ENCODE measurements around the gene ERCC3.

ERCC3 gene

GRCh38 chr2:127293748-127294562 lies at the start of gene ERCC3:
ERCC3 (minus strand) TSS chr2:127294144; CDS start chr2:127294081, 63 bp downstream.
- DNase-seq: peak; percentile 83

GRCh38 chr2:127343277-127343676 lies 49.3 kb upstream of the ERCC3 start:
- no peak for DNase-seq

GRCh38 chr2:127342101-127342500 lies 48.2 kb upstream of the ERCC3 start:
- no peak for DNase-seq

DNA sequence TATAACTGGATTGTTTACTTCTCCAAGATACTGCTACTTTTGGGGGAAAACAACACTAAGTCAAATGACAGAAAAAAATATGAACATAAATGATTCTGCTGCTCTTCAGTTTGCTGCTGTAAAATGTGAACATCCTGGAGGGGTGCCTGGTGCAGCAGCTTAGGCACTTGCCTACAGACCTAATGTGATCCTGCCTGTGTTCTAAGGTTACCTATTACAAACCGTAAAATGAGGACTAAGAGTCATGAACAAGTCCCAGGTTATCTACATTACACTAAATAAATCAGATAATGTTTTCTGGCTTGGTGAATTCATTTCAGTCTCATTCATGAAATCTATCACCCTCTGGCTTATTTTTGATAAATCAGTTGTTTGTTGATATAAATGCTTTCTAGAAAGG lies 38.4 kb upstream of the ERCC3 start:
- no peak for DNase-seq

DNA sequence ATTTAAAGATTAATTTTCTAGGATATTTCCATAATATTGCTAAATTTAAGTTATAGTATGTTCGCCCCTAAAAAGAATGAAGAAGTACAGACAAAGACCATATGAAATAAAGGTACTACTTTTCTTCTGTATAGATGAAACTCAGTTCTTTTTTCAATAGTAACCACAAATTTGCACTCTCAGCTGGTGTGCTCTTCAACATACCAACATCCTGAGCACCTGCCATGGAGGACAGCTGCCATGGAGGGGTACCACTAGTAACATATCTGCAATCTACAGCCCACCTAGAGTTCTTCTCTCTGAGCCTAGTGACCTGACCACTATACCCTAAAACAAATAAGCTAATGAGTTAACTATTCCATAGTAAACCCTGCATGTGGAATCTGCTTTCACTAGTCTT lies 36.8 kb upstream of the ERCC3 start:
- DNase-seq: no peak

DNA sequence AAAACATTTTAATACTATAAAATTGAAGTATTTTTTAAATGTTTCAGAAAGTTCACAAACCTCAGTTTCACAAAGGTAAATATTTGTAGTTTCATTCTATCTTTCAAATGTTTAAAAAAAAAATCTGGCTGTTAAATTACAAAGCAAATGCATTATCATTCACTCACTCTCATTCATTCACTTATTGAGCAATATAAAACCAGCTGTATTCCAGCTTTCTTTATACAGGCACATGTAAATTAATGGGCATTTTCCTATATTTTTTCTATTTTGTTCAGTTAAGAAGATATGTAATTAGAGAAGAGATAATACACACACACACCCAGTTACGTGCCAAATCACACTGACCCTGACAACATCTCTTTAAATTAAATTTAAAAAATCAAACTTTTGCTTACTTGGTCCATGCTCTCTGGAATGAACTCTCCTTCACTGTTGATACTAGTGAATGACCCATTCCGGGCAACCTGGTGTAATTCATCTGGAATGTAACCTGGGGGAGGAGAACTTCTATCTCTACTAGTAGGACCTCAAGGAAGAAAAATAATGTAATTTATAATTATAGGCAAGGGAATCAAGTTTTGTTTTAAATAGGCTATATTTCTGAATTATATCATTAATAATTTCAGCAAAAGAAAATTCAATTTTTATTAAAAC lies 32.5 kb upstream of the ERCC3 start:
- DNase-seq: no peak

DNA sequence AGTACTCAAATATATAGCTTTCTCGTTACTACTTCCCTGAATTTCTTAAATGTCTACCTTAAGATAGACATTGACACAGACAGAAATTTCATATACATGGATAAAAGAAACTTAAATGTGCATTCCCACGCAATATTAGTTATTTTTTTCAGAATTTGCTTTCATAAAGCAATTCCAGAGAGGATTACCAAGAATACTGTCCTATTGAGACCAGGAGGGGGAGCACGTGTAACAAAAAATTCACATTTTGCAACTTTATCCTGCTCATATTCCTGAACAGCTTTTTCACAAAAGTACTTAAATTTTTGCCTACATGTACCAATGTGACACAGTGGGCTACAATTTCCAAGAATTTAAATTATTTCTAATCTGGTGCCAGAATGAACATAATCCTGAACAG lies 30.7 kb upstream of the ERCC3 start:
- no peak for DNase-seq

GRCh38 chr2:127321303-127321702 lies 27.4 kb upstream of the ERCC3 start:
- no peak for DNase-seq

GRCh38 chr2:127320586-127321275 lies 26.8 kb upstream of the ERCC3 start:
- DNase-seq: no peak

DNA sequence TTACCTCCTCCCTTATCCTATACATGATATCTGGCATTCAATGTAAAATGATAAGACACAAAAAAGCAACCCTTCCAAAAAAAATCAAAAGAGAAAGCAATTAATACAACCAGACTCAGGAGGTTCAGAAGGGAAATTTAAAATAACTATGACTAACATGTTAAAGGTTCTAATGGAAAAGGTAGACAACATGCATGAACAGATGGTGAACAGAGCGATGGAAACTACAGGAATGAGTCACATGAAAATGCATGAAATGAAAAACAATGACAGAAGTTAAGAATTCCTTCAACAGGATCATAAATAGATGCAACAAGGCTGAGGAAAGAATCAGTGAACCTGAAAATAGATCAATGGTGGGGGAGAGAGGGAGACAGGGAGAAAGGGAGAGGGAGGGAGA lies 26.1 kb upstream of the ERCC3 start:
- no peak for DNase-seq

GRCh38 chr2:127314193-127314988 lies 20.4 kb upstream of the ERCC3 start:
- no peak for DNase-seq

DNA sequence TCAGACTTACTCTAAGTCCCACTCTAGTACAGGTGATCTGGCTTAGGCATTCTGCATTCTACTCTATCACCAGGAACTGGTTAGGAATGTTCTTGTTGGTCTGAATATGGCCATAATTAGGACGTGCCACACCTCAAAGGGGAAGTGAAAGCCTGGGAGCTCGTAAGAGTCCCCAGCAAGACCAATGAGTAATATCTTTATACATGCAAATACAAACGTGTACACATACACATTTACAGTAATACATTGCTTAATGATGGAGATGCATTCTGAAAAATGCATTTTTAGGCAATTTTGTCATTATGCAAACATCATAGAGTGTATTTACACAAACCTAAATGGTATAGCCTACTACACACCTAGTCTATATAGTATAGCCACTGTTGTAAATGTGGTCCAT lies 19.5 kb upstream of the ERCC3 start:
- DNase-seq: no peak

DNA sequence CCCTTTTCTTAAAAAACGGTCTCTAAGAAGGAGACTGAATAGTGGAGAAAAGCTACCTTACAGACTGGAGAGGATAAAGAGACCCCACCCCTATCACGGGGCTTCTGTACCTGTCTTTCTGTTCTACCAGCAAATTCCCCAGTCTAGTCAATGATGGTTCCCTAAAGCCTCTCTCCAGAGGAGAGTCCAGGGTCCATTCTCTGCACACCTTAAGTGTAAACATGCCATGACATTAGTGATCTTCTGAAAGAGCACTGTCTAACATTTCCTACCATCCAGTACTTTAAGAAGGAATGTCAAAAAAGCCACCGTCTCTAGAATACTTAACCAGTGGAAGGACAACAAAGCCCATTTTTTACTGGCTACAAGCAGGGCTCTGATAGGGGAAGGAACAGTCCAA lies 17.0 kb upstream of the ERCC3 start:
- no peak for DNase-seq

DNA sequence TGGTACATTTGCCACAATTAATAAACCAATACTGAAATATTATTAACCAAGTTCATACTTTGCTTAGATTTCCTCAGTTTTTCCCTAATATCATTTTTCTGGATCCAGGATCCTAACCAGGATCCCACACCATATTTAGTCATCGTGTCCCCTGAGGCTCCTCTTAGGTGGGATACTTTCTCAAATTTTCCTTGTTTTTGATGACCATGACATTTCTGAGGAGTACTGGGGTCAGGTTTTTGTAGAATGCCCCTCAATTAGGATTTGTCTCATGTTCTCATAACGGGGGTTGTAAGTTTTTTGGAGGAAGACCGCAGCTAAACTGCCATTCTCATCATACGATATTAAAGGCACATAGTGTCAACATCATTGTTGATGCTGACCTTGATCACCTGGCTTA lies 15.5 kb upstream of the ERCC3 start:
- DNase-seq: no peak

GRCh38 chr2:127308586-127309138 lies 14.7 kb upstream of the ERCC3 start:
- DNase-seq: no peak

GRCh38 chr2:127305990-127306585 lies 12.1 kb upstream of the ERCC3 start:
- DNase-seq: no peak

- DNase-seq: no peak
These were observed 8.2 kb upstream of the ERCC3 start for GRCh38 chr2:127302168-127302567.

- DNase-seq: no peak
These were observed 577 bp downstream of the ERCC3 start for GRCh38 chr2:127293386-127293747.

DNA sequence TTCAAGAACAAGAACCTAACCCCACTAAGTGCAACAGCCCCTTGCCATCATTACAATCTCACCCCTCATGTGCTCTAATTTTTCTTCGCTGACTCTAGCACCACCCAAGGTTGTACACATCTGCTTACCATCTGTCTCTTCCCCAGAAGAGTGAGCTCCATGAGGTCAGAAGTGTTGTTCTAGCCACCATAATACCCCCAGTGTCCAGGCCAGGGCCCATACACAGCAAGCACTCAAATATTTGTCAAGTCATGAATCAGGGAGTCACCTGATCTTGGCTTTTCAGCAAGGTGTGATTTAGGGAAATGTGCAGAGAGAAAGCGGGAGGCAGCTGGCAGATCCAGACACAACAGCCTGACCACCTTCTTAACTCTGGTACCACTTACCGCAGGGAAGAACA lies 5.7 kb downstream of the ERCC3 start:
- no peak for DNase-seq

DNA sequence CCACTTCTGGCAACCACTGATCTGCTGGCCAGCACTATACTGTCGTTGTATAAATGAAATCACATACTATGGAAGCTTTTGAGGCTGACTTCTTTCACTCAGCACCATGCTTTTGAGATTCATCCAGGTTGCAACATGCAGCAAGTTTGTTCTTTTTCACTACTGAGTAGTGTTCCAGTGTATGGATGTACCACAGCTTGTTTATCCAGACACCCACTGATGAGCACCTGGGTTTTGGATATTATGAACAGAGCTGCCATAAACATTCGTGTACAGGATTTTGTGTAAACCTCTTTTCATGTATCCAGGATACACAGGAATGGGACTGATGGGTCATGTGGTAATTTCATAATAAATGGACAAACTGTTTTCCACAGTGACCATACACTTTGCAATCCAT lies 10.7 kb downstream of the ERCC3 start:
- no peak for DNase-seq

- no peak for DNase-seq
These were observed 13.3 kb downstream of the ERCC3 start for GRCh38 chr2:127280693-127281092.

DNA sequence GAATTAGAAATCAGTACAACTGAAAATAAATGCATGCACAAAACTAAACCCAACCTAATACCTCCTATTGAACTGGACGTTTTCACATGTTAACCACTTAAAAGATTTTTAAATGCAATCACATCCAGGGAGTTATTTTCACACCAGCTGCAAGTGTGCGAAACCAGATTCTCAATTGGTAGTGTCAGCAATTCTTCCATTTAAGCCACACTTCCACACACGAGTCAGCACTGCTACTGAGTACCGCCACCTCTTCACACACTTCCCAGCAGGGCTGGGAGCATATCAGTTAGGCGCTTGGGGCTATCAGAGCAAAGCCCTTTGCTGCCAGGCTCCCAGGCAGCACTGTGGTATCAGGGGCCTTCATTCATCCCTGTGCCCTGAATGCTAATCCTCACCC lies 14.2 kb downstream of the ERCC3 start:
- DNase-seq: no peak

GRCh38 chr2:127278959-127279358 lies 15.0 kb downstream of the ERCC3 start:
- DNase-seq: no peak

All from NCI-H510A (cell line).